ENCODE results near the gene MPEG1.

Gene MPEG1

DNA sequence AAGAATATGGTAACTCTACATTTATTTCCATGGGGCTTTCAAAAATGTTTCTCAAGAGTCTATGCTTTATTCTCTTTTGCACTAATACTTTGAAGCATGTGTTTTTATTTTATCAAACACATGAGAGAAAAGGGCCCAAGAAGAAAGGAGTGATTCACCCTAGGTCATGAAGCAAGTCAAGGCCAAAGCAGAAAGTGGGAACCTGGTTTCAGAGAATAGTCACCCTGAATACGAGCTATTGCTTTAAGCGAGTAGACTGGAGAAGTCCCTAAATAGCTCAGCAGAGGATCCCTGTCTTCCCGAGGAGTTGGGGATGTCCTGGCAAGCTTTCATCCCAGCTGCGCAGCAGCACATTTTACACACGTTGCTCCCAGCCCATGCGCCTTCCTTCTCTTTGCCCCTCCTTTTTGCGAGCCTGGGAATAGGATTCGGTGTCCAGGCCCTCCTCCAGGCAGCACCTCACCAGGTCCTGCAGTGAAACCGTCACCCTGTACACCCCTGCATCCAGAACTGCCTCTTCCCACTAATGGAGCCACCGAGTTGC, 19.1 kb downstream of the MPEG1 start:
- DNase-seq (ENCODE audit: insufficient read length, low spot score) (no peak), FAIRE-seq (no peak)
- TF ChIP-seq PAX5 (IDR thresholded peaks at IDR 0.05; ENCODE audit: insufficient read depth, low read length, severe bottlenecking) (no peak), TAF1 (IDR thresholded peaks at IDR 0.05; ENCODE audit: low read depth, low read length) (no peak), SPI1 (IDR thresholded peaks at IDR 0.05; ENCODE audit: low read depth, low read length) (no peak), POLR2A (IDR thresholded peaks at IDR 0.05; ENCODE audit: low read depth, low read length) (no peak), POU2F2 (IDR thresholded peaks at IDR 0.05; ENCODE audit: low read depth, low read length) (no peak), POLR2AphosphoS5 (IDR thresholded peaks at IDR 0.05; ENCODE audit: low read depth, low read length) (no peak)

DNA sequence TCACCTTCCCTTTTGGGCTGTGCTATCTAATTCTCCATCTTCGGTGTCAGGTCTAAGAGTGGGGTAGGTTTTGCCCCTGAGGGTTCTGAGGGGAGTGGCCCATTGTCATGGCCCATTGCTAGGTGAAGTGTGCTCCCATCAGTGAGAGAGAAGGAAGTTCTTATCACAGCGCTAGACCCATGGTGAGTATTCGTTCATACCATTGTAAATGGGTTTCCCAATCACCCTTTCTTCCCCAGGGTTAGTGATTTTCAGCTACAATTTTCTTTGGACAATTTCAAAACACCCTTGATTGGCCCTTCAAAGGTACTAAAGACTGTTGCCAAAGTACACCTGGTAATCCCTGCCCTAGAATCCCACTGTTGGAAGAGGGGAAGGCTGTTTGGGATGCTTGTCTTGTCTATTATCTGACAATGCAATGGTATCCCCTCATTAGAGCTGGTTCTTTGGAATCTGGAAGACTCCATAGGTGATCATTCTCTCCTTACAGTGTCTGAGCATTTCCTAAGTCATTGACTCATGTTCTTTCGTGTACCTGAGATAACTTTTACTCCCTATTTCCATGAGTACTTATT, 20.2 kb downstream of the MPEG1 start:
- no peak for TF ChIP-seq POLR2A (IDR thresholded peaks at IDR 0.05; ENCODE audit: low read depth, low read length)
- TF ChIP-seq PAX5 (IDR thresholded peaks at IDR 0.05; ENCODE audit: insufficient read depth, low read length, severe bottlenecking): no peak
- no peak for TF ChIP-seq SPI1 (IDR thresholded peaks at IDR 0.05; ENCODE audit: low read depth, low read length)
- TF ChIP-seq TAF1 (IDR thresholded peaks at IDR 0.05; ENCODE audit: low read depth, low read length): no peak
- TF ChIP-seq POU2F2 (IDR thresholded peaks at IDR 0.05; ENCODE audit: low read depth, low read length): no peak
- TF ChIP-seq POLR2AphosphoS5 (IDR thresholded peaks at IDR 0.05; ENCODE audit: low read depth, low read length): no peak
- no peak for DNase-seq (ENCODE audit: insufficient read length, low spot score)
- no peak for FAIRE-seq

DNA sequence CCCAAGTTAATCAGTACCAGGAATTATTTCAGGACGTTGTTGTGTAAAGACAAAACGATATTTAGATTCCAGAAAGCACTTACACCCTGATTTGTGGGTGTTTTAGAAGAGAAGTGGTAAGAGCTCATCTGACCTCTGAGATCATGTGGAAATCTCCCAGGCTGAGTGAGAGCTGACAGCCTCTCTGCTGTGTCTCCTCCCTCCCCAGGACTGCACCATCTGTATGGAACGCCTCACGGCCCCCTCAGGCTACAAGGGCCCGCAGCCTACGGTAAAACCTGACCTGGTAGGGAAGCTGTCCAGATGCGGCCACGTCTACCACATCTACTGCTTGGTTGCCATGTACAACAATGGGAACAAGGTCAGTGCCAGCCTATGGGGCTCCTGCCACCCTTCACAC, 20.8 kb downstream of the MPEG1 start:
- FAIRE-seq (no peak), DNase-seq (ENCODE audit: insufficient read length, low spot score) (no peak)
- TF ChIP-seq SPI1 (IDR thresholded peaks at IDR 0.05; ENCODE audit: low read depth, low read length) (no peak), POLR2AphosphoS5 (IDR thresholded peaks at IDR 0.05; ENCODE audit: low read depth, low read length) (no peak), POLR2A (IDR thresholded peaks at IDR 0.05; ENCODE audit: low read depth, low read length) (no peak), POU2F2 (IDR thresholded peaks at IDR 0.05; ENCODE audit: low read depth, low read length) (no peak), PAX5 (IDR thresholded peaks at IDR 0.05; ENCODE audit: insufficient read depth, low read length, severe bottlenecking) (no peak), TAF1 (IDR thresholded peaks at IDR 0.05; ENCODE audit: low read depth, low read length) (no peak)

DNA sequence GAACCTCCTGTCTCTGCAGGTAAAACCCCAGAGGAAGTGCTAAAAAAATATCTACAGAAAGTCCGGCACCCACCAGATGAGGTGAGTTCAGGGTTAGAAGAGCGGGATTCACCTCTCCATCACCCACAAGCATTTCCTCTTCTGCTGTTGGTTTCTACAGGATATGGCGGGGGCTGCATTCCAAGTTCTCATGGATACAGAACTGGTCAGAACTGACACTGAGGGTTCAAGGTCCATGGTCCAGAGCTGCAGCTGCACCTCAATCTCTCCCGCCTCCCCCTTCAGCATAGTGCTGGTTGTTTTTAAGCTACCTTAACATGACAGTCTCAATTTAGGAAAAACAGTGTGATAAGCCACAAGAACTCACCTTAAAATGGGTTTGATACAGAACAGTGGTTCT, 21.6 kb downstream of the MPEG1 start:
- FAIRE-seq: no peak

DNA sequence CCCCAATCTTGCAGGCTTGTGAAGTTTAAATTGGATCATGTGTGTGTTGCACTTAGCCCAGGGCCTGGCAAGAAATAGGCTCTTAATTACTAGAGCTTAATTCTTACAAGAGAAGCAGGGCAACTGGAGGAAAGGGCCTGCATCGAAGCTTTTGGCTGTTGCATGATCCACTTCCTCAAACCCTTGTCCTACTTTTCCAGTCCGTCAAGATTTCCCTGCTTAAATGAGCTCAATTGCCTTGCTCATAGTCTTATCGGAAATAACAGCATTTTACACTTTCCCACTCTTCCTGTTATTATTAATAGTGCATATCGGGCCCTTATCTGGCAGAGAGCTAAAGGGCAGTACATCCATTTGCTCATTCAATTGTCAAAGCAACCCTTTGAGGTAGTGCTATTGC, 22.7 kb downstream of the MPEG1 start:
- TF ChIP-seq PAX5 (IDR thresholded peaks at IDR 0.05; ENCODE audit: insufficient read depth, low read length, severe bottlenecking): no peak
- TF ChIP-seq POU2F2 (IDR thresholded peaks at IDR 0.05; ENCODE audit: low read depth, low read length): no peak
- TF ChIP-seq POLR2A (IDR thresholded peaks at IDR 0.05; ENCODE audit: low read depth, low read length): no peak
- no peak for TF ChIP-seq POLR2AphosphoS5 (IDR thresholded peaks at IDR 0.05; ENCODE audit: low read depth, low read length)
- TF ChIP-seq SPI1 (IDR thresholded peaks at IDR 0.05; ENCODE audit: low read depth, low read length): no peak
- no peak for TF ChIP-seq TAF1 (IDR thresholded peaks at IDR 0.05; ENCODE audit: low read depth, low read length)
- DNase-seq (ENCODE audit: insufficient read length, low spot score): no peak
- FAIRE-seq: peak; percentile 45

More for the DNA sequence above, 21.6 kb downstream of the MPEG1 start:
- no peak for TF ChIP-seq PAX5 (IDR thresholded peaks at IDR 0.05; ENCODE audit: insufficient read depth, low read length, severe bottlenecking)
- TF ChIP-seq SPI1 (IDR thresholded peaks at IDR 0.05; ENCODE audit: low read depth, low read length): peak; percentile 45
- TF ChIP-seq TAF1 (IDR thresholded peaks at IDR 0.05; ENCODE audit: low read depth, low read length): no peak
- TF ChIP-seq POLR2A (IDR thresholded peaks at IDR 0.05; ENCODE audit: low read depth, low read length): no peak
- no peak; the same call in 1 of the 2 replicates for TF ChIP-seq POLR2AphosphoS5 (IDR thresholded peaks at IDR 0.05; ENCODE audit: low read depth, low read length)
- no peak for DNase-seq (ENCODE audit: insufficient read length, low spot score)

DNA sequence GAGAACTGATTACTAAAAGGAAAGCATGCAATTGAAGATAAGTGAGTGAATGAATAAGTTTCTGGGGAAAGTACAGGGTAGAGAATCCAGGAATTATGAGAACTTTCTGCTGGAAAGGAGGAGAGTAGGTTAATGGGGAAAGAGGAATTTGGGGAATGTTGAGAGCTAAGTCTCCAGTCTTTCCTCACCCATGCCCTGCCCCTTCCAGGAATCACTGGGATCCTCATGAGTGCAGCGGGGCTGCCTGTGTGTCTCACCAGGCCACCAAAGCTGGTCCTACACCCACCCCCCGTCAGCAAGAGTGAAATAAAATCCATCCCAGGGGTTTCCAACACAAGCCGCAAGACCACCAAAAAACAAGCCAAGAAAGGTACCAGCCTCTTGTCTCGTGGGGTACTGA, 23.8 kb downstream of the MPEG1 start:
- FAIRE-seq: no peak
- DNase-seq (ENCODE audit: insufficient read length, low spot score): no peak
- TF ChIP-seq TAF1 (IDR thresholded peaks at IDR 0.05; ENCODE audit: low read depth, low read length) (no peak), POLR2AphosphoS5 (IDR thresholded peaks at IDR 0.05; ENCODE audit: low read depth, low read length) (no peak), SPI1 (IDR thresholded peaks at IDR 0.05; ENCODE audit: low read depth, low read length) (no peak), POLR2A (IDR thresholded peaks at IDR 0.05; ENCODE audit: low read depth, low read length) (no peak), POU2F2 (IDR thresholded peaks at IDR 0.05; ENCODE audit: low read depth, low read length) (no peak), PAX5 (IDR thresholded peaks at IDR 0.05; ENCODE audit: insufficient read depth, low read length, severe bottlenecking) (no peak)

DNA sequence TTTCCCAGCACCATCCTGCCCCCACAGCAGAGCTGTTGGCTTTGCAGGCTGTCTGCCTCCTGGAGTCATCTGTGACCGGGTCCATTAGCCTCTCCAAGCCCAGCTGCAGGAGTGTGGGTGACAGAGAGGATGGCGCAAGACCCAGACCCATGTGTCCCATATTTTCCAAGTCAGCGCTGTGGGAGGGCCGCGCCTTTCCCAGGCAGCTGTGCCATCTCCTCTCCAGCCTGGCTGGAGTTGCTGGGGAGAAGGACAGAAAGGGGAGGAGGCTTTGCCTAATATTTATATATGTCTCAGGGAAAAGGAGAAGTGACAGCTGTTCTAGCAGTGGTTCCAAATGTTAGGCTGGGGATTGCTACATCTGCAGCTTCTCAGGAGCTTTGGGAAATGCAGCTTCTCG, 25.1 kb downstream of the MPEG1 start:
- FAIRE-seq: no peak
- TF ChIP-seq POU2F2 (IDR thresholded peaks at IDR 0.05; ENCODE audit: low read depth, low read length) (no peak), SPI1 (IDR thresholded peaks at IDR 0.05; ENCODE audit: low read depth, low read length) (no peak), POLR2AphosphoS5 (IDR thresholded peaks at IDR 0.05; ENCODE audit: low read depth, low read length) (no peak), POLR2A (IDR thresholded peaks at IDR 0.05; ENCODE audit: low read depth, low read length) (no peak), PAX5 (IDR thresholded peaks at IDR 0.05; ENCODE audit: insufficient read depth, low read length, severe bottlenecking) (no peak), TAF1 (IDR thresholded peaks at IDR 0.05; ENCODE audit: low read depth, low read length) (no peak)

DNA sequence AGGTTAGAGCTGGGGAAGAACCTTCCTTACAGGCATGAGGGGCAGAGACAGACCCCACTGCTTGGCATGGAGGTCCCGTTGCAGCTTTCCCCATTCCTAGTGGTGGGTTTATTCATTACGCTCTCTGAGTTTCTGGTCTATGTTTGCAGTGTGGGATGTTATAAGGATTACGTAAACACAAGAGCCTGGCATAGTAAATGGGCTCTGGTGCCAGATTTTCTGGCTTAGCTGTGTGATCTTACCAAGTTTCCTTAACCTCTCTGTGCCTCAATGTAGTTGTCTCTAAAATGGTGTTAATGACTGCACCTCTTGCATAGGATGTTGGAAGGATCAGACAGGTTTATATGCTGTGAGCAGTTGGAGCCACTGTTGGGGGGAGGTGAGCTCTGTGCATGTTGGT, 25.7 kb downstream of the MPEG1 start:
- FAIRE-seq (peak; percentile 50), DNase-seq (ENCODE audit: insufficient read length, low spot score) (no peak)
- TF ChIP-seq PAX5 (IDR thresholded peaks at IDR 0.05; ENCODE audit: insufficient read depth, low read length, severe bottlenecking) (no peak), POLR2A (IDR thresholded peaks at IDR 0.05; ENCODE audit: low read depth, low read length) (no peak), POLR2AphosphoS5 (IDR thresholded peaks at IDR 0.05; ENCODE audit: low read depth, low read length) (0 out of 2 replicates have a peak, but pooled peaks have one; percentile 32), TAF1 (IDR thresholded peaks at IDR 0.05; ENCODE audit: low read depth, low read length) (no peak), SPI1 (IDR thresholded peaks at IDR 0.05; ENCODE audit: low read depth, low read length) (no peak), POU2F2 (IDR thresholded peaks at IDR 0.05; ENCODE audit: low read depth, low read length) (no peak)

More for the DNA sequence above, 25.1 kb downstream of the MPEG1 start:
- DNase-seq (ENCODE audit: insufficient read length, low spot score): no peak

DNA sequence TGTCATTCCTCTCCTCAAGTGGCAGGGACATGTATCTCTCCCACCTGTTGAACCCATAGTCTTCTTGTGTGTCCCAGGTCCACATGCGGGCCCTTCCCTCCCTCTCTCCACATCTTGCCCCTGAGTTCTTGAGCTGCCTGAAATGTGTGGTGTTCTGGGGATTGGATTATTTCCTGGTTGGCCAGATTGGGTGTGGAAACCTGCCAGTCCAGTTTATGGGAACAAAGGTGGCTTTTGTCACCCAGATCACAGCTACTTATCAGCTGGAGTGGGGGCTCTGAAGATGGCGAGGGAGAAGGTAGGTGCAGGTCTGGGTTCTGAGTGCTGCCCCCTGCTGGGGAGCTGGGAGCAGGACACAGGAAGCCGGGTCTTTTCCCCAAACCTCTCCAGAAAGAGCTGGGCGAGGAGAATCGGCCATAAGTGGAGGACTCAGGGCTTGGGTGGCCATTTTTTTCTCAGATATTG, 26.6 kb downstream of the MPEG1 start:
- FAIRE-seq: peak; percentile 55
- no peak for TF ChIP-seq POU2F2 (IDR thresholded peaks at IDR 0.05; ENCODE audit: low read depth, low read length)
- TF ChIP-seq SPI1 (IDR thresholded peaks at IDR 0.05; ENCODE audit: low read depth, low read length): no peak
- TF ChIP-seq PAX5 (IDR thresholded peaks at IDR 0.05; ENCODE audit: insufficient read depth, low read length, severe bottlenecking): no peak
- TF ChIP-seq POLR2AphosphoS5 (IDR thresholded peaks at IDR 0.05; ENCODE audit: low read depth, low read length): no peak
- no peak for TF ChIP-seq POLR2A (IDR thresholded peaks at IDR 0.05; ENCODE audit: low read depth, low read length)
- TF ChIP-seq TAF1 (IDR thresholded peaks at IDR 0.05; ENCODE audit: low read depth, low read length): no peak
- DNase-seq (ENCODE audit: insufficient read length, low spot score): peak; percentile 60

Measured in GM12891 (cell line).